KMS-11 (cell line): ENCODE results near the gene GALNT17.

Experiments used
- H2AFZ ChIP-seq: fragments of 200-600 bp; sonication (generic); 2 replicates; pipeline ENCODE4 v1.6.1; 2016; ENCODE audit warnings: antibody characterized with exemption, mixed run types, low read depth
- H3K27ac ChIP-seq: fragments of 200-600 bp; sonication (generic); 2 replicates; pipeline ENCODE4 v1.6.1; 2016; ENCODE audit warnings: mild to moderate bottlenecking, mixed run types
- H3K27me3 ChIP-seq: fragments of 200-600 bp; sonication (generic); 2 replicates; pipeline ENCODE4 v1.6.1; 2017; ENCODE audit warnings: mild to moderate bottlenecking, low read depth, mixed run types, moderate library complexity; ENCODE audit not compliant: insufficient read depth
- H3K36me3 ChIP-seq: fragments of 200-600 bp; sonication (generic); 2 replicates; pipeline ENCODE4 v1.6.1; 2017; ENCODE audit warnings: mild to moderate bottlenecking, mixed run types; ENCODE audit not compliant: insufficient read depth
- H3K4me1 ChIP-seq: fragments of 200-600 bp; sonication (generic); 2 replicates; pipeline ENCODE4 v1.6.1; 2016; ENCODE audit warnings: mild to moderate bottlenecking, low read depth, mixed run types; ENCODE audit not compliant: poor library complexity, severe bottlenecking
- H3K4me2 ChIP-seq: fragments of 200-600 bp; sonication (generic); 2 replicates; pipeline ENCODE4 v1.7.0; 2016; ENCODE audit warnings: mild to moderate bottlenecking, mixed run types
- H3K4me3 ChIP-seq: fragments of 200-600 bp; sonication (generic); IDR thresholded peaks from 2 replicates; pipeline ENCODE4 v1.6.1; 2017; ENCODE audit warnings: low read depth, low read length, mixed read lengths; ENCODE audit not compliant: insufficient read depth
- H3K79me2 ChIP-seq: fragments of 200-600 bp; sonication (generic); 2 replicates; pipeline ENCODE4 v1.6.1; 2016; ENCODE audit warnings: low read depth, mixed run types; ENCODE audit not compliant: insufficient read depth
- H3K9ac ChIP-seq: fragments of 200-600 bp; sonication (generic); 2 replicates; pipeline ENCODE4 v1.6.1; 2016; ENCODE audit warnings: mild to moderate bottlenecking, mixed run types
- H4K20me1 ChIP-seq: fragments of 200-600 bp; sonication (generic); 2 replicates; pipeline ENCODE4 v1.6.1; 2016; ENCODE audit warnings: mild to moderate bottlenecking, mixed run types; ENCODE audit not compliant: insufficient read depth
- TF ChIP-seq, protein P1 (sequence below): fragments of 200-600 bp; sonication (generic); conservative IDR thresholded peaks from 2 replicates; pipeline ENCODE4 v1.6.1; 2017; ENCODE audit warnings: low read depth, mild to moderate bottlenecking, antibody characterized with exemption, low read length, moderate library complexity, mixed read lengths

The GALNT17 gene

DNA sequence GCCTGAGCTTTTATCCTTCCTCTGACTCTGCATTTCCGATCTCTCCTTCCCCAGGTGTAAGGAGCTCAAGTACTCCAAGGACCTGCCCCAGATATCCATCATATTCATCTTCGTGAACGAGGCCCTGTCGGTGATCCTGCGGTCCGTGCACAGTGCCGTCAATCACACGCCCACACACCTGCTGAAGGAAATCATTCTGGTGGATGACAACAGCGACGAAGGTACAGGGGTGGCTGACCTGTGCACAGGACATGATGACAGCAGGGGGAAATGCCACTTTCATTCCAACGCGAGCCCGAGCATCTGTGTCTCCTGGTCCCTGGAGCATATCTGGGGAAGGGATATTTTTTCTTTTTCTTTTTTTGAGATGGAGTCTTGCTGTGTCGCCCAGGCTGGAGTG is 256.2 kb downstream of the GALNT17 start:
- no peaks in the 10 kb centered on the region for H3K4me1 ChIP-seq
- H3K27ac ChIP-seq: no peak overlapping the region
- TF ChIP-seq, protein P1, sequence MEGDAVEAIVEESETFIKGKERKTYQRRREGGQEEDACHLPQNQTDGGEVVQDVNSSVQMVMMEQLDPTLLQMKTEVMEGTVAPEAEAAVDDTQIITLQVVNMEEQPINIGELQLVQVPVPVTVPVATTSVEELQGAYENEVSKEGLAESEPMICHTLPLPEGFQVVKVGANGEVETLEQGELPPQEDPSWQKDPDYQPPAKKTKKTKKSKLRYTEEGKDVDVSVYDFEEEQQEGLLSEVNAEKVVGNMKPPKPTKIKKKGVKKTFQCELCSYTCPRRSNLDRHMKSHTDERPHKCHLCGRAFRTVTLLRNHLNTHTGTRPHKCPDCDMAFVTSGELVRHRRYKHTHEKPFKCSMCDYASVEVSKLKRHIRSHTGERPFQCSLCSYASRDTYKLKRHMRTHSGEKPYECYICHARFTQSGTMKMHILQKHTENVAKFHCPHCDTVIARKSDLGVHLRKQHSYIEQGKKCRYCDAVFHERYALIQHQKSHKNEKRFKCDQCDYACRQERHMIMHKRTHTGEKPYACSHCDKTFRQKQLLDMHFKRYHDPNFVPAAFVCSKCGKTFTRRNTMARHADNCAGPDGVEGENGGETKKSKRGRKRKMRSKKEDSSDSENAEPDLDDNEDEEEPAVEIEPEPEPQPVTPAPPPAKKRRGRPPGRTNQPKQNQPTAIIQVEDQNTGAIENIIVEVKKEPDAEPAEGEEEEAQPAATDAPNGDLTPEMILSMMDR: no peak
- H3K79me2 ChIP-seq: no peaks in the 10 kb centered on the region
- H2AFZ ChIP-seq: no peak overlapping the region
- no peaks in the 10 kb centered on the region for H3K27me3 ChIP-seq
- H4K20me1 ChIP-seq: no peaks in the 10 kb centered on the region
- H3K4me3 ChIP-seq: no peak overlapping the region
- no peak overlapping the region for H3K9ac ChIP-seq
- H3K36me3 ChIP-seq: no peaks in the 10 kb centered on the region
- H3K4me2 ChIP-seq: no peak overlapping the region

DNA sequence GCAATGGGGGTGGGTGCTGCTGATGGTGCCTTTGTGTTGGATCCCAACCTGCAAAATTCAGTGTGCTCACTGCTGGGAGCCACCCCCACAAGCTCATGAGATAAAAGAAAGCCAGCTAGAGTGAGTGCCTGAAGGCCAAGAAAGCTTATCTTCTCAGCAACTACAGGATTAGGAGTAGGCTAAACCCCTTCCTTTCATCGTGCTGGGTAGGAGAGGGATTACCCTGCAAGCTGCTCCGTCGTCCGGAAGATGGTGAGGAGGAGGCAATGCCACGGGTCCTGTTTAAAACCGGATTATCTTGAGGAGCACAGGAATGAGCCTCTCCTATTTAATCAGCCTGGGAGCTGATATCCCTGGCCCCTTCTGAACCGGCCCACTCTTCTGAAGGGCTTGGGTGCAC is 258.0 kb downstream of the GALNT17 start:
- H2AFZ ChIP-seq: no peak overlapping the region
- H3K36me3 ChIP-seq: no peaks in the 10 kb centered on the region
- H3K79me2 ChIP-seq: no peaks in the 10 kb centered on the region
- no peaks in the 10 kb centered on the region for H3K27me3 ChIP-seq
- H3K4me3 ChIP-seq: no peak overlapping the region
- no peak overlapping the region for H3K27ac ChIP-seq
- H3K4me2 ChIP-seq: no peak overlapping the region
- TF ChIP-seq, protein P1: no peak
- no peaks in the 10 kb centered on the region for H4K20me1 ChIP-seq
- H3K4me1 ChIP-seq: no peaks in the 10 kb centered on the region
- H3K9ac ChIP-seq: no peak overlapping the region

DNA sequence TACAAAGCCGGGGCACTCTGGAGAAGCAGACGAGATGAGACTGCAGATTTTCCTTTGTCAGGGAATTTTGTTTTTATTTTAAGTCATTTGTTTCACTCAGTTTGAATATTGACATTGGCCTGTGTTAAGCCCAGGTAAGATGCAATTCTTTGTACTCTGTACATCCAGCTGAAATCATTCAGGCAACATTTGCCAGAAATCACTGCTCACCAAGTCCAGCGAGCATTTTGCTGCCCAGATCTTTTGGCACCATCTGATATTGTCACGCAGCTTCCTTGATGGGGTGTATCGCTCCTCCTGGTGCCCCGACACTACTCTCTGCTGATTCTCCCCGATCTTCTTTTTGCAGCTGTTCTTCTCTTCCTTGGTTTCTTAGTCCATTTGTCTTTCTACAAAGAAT is 261.7 kb downstream of the GALNT17 start:
- TF ChIP-seq, protein P1: no peak
- Histone ChIP-seq H3K27me3 (no peaks in the 10 kb centered on the region), H3K9ac (no peak overlapping the region), H3K36me3 (no peaks in the 10 kb centered on the region), H3K79me2 (no peaks in the 10 kb centered on the region), H3K27ac (no peak overlapping the region), H3K4me1 (no peaks in the 10 kb centered on the region), H4K20me1 (no peaks in the 10 kb centered on the region), H3K4me3 (no peak overlapping the region), H2AFZ (no peak overlapping the region), H3K4me2 (no peak overlapping the region)

DNA sequence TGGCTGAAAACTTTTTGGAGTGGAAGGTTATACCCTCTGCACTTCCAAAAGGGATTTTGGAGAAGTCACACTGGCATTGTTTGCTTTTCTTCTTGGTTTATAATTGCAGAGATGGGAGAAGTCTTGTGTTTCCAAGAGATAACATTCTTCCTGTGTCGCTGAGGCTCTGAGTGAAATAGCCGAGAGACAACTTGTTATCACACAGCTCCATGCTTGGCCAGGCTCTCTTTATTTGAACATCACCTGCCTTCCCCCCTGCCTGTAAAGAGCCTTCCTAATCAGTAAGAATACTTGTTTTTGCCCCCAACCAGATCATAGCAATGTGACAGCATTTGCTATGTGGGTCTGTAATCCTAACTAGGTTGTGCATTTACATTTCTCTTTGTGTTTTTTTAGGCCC is 270.7 kb downstream of the GALNT17 start:
- Histone ChIP-seq H3K9ac (no peak overlapping the region), H3K4me3 (no peak overlapping the region), H4K20me1 (no peaks in the 10 kb centered on the region), H3K4me1 (no peaks in the 10 kb centered on the region), H3K27ac (no peak overlapping the region), H2AFZ (no peak overlapping the region), H3K79me2 (no peaks in the 10 kb centered on the region), H3K27me3 (no peaks in the 10 kb centered on the region), H3K36me3 (no peaks in the 10 kb centered on the region), H3K4me2 (no peak overlapping the region)
- TF ChIP-seq, protein P1: no peak
